Panc1 (cell line): ENCODE results near the gene CNKSR1.

Experiments
- POLR2AphosphoS5 ChIP-seq: IDR thresholded peaks from 2 replicates; pipeline ENCODE4 v1.6.1; 2012; ENCODE audit warnings: mild to moderate bottlenecking, low read depth, low read length, moderate library complexity
- REST ChIP-seq, 2 experiments: IDR thresholded peaks; 2 replicates each; pipeline ENCODE4 v1.6.1; 2011 to 2012; ENCODE audit warnings: low read depth in 2 of 2, control low read depth in 1 of 2, low read length in 1 of 2, mild to moderate bottlenecking in 1 of 2, moderate library complexity in 1 of 2; ENCODE audit not compliant: insufficient read depth in 1 of 2

DNA sequence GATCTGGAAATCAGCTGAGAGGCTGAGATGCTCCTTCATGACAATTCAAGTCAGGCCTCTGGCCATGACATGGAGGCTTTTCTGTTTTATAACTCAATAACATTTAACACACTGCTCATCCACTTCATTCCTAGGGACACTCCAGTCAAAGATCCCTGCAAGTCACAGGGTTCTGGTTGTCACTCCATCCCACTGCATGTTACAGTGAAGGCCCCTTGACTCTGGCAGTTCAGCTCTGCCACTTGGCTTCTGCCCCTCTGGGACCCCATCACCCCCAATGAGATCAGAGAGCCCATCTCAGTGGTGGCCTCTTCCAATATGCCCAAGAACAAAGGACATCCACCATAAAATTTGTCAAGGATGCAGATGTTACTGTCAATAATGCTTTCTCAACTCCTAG, 28.4 kb upstream of the CNKSR1 start:
- no peak for TF ChIP-seq REST (IDR thresholded peaks at IDR 0.05; ENCODE audit: insufficient read depth in 1 of 2, low read depth in 2 of 2, low read length in 1 of 2)
- TF ChIP-seq POLR2AphosphoS5 = no peak
